Measurements from ENCODE around the gene THYN1.

Gene THYN1

DNA sequence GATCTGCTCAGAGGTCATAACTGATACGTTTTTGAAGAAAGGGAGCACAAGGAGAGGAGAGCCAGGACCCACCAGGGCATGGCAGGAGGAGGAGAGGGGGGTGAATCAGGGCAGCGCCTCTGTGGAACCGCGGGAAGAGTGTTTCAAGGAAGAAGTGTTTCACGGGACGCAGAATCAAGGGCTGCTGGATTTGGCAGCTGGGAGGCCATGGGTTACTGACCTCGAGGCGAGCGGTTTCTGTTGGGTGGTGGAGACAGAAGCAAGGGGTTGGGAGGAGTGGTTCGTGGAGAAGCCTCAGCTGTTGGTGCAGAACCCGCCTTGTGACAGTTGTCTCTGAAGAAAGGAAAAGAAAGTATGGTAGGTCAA is 15.6 kb downstream of the THYN1 start:
- TF ChIP-seq, protein P1, sequence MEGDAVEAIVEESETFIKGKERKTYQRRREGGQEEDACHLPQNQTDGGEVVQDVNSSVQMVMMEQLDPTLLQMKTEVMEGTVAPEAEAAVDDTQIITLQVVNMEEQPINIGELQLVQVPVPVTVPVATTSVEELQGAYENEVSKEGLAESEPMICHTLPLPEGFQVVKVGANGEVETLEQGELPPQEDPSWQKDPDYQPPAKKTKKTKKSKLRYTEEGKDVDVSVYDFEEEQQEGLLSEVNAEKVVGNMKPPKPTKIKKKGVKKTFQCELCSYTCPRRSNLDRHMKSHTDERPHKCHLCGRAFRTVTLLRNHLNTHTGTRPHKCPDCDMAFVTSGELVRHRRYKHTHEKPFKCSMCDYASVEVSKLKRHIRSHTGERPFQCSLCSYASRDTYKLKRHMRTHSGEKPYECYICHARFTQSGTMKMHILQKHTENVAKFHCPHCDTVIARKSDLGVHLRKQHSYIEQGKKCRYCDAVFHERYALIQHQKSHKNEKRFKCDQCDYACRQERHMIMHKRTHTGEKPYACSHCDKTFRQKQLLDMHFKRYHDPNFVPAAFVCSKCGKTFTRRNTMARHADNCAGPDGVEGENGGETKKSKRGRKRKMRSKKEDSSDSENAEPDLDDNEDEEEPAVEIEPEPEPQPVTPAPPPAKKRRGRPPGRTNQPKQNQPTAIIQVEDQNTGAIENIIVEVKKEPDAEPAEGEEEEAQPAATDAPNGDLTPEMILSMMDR (IDR thresholded peaks at IDR 0.05; ENCODE audit: insufficient read depth, missing control alignments), result no peak
- DNase-seq (ENCODE audit: insufficient read length, low spot score) (no peak), FAIRE-seq (no peak)

DNA sequence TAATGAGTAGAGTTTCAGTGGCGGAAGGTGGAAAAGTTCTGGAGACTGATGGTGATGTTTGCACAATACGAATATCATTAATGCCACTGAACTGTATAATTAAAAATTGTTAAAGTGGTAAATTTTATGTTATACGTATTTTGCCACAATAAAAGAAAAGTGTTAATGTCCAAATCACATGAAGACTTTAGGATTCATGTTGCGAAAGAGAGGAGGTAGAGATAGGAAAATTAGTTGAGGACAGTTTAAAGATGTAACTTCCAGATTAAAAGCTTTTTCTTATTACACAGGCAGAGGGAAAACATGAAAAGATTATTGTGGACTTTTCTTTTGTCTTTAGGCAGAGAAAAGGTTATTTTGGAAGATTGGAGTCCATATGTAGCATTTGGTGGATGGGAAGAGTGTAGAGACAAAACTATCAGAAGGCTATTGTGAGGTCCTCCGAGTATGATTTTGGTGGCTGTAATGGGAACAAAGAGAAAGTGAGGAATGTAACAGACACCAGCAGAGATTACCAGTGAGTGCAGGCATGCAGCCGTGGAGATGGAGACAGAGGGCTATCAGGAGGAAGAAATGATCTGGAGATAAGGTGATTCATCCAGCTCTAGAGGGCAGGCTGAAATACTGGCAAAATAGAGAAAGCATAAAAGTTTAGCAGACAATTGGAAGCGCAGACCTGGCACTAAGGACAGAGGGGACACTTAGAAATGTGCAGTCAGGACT is 16.2 kb downstream of the THYN1 start:
- TF ChIP-seq, protein P1 (IDR thresholded peaks at IDR 0.05; ENCODE audit: insufficient read depth, missing control alignments), result no peak
- DNase-seq (ENCODE audit: insufficient read length, low spot score) (no peak), FAIRE-seq (no peak)

DNA sequence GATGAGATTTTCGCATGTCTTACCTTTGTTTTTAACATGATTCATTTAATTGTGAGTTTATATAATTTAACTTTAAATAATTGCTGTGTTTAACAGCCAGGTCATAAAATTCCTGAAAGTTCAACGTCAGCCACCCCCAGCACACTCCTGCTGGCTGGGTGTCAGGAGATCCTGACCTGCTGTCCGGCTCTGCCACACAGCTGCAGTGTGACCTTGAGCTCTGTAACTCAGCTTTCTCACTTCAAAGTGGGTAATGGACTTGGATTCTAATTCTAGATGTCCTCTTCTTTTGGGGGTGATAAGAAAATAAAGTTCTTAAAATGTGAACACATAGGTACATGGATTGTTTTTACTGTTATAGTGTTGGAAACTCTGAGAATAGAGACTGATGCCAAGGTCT is 17.8 kb downstream of the THYN1 start:
- DNase-seq (ENCODE audit: insufficient read length, low spot score) (no peak), FAIRE-seq (no peak)
- TF ChIP-seq, protein P1 (IDR thresholded peaks at IDR 0.05; ENCODE audit: insufficient read depth, missing control alignments), result no peak

DNA sequence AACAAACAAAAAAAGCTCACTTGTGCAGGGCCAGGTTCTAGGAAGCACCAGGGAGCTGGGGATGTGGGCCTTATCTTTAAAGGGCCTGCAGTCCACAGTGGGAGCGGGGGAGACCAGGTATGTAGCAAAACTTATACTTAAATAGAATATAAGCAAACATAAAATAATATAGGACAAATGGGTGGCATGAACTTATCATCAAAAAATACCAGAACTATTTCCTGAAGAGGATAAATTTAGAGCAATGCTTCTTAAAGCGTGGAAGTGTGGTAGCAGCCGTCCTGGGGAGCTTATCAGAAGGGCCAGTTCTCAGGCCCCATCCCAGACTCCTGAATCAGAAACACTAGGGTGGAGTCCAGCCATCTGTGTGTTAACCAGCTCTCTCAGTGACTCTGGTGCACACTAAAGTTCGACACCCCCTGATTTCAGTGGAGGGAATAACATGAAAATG is 19.4 kb downstream of the THYN1 start:
- no peak for FAIRE-seq

DNA sequence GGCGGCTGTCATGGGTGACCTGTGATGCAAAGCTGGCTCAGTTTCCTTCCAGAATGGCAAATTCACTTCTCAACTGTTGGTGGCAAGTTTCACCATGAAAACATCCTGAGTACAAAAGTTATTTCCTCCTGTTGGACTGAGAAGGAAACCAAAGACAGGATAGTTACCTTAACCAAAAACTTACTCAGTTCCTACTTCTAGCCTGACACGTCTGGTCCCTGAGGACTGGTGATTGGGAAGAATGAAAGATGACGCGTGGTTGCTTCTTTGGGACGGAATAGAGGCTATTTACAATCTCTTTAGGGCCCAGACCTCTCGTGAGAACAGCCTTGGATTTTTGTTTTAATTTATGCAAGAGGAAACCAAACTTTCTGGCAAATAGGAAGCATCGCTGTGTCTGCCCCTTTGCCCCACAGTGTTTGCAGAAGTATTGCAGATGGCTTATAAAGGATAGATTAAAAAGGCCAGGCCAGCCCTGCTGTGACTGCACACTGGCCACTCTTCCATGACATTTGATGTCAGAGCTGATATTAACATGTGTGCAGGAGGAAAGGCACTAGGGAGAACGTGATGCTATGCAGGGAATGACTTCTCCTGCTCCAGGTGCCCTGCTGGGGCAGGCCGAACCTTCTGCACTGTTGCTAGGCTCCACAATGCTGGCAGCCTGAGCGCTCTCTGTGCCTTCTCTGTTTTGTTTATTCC is 21.0 kb downstream of the THYN1 start:
- TF ChIP-seq, protein P1 (IDR thresholded peaks at IDR 0.05; ENCODE audit: insufficient read depth, missing control alignments), result no peak
- DNase-seq (ENCODE audit: insufficient read length, low spot score) (no peak), FAIRE-seq (no peak)

More for the DNA sequence above, 19.4 kb downstream of the THYN1 start:
- no peak for DNase-seq (ENCODE audit: insufficient read length, low spot score)
- TF ChIP-seq, protein P1 (IDR thresholded peaks at IDR 0.05; ENCODE audit: insufficient read depth, missing control alignments), result no peak

DNA sequence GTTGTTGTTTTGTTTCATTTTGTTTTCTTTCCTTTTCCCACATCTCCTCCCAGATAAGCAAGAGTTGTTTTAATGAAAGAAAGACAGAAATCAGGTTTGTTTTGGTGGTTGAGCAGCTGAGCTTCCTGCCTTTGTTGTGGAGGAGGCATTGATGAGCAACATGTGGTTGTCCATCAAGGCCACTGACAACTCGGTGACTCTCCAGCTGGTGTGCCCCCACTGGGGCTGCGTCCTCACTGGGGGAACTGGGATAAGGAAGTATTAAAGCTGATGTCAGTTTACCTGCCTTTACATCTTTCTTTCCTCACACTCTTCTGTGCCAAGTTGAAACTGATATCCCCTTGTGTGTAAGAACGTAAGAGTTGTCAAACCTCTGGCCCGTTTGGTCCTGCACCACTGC is 22.8 kb downstream of the THYN1 start:
- FAIRE-seq (no peak), DNase-seq (ENCODE audit: insufficient read length, low spot score) (no peak)
- TF ChIP-seq, protein P1 (IDR thresholded peaks at IDR 0.05; ENCODE audit: insufficient read depth, missing control alignments), result no peak

All from D721Med (cell line).